Fibroblast of lung (primary cell): Measurements from ENCODE around the gene CFAP77. TPM values are rescaled to one million over a fixed set of nuclear protein-coding genes. Genes with fewer than 3 reads are reported as not detected.

Experiments used
- DNase-seq, 2 donors: peaks; one replicate each; pipeline versions ENCODE4 v3.0.0 to v3.0.0-alpha.2; 2010; ENCODE audit warnings: low read depth in 2 of 2
- H2AFZ ChIP-seq: 2 replicates; pipeline ENCODE4 v1.5.1; 2012; ENCODE audit warnings: low read length, control low read depth, inconsistent platforms
- H3K27ac ChIP-seq: 2 replicates; pipeline ENCODE4 v1.5.1; 2011; ENCODE audit warnings: low read length, control low read depth; ENCODE audit not compliant: insufficient read depth
- H3K27me3 ChIP-seq: 2 replicates; pipeline ENCODE4 v1.5.1; 2011; ENCODE audit warnings: mild to moderate bottlenecking, low read length; ENCODE audit not compliant: control insufficient read depth, insufficient read depth
- H3K36me3 ChIP-seq: 2 replicates; pipeline ENCODE4 v1.5.1; 2011; ENCODE audit warnings: low read length; ENCODE audit not compliant: control insufficient read depth, insufficient read depth
- H3K4me1 ChIP-seq: 2 replicates; pipeline ENCODE4 v1.5.1; 2011; ENCODE audit warnings: low read length; ENCODE audit not compliant: control insufficient read depth, insufficient read depth; ENCODE audit errors: extremely low read depth
- H3K4me2 ChIP-seq: 2 replicates; pipeline ENCODE4 v1.5.1; 2011; ENCODE audit warnings: low read length, control low read depth; ENCODE audit not compliant: insufficient read depth; ENCODE audit errors: extremely low read depth
- H3K4me3 ChIP-seq, 4 experiments: fragments of 200-600 bp in 1 of 4; sonication (generic) in 1 of 4; replicated peaks in 1 of 4; 2 replicates each; pipeline ENCODE4 v1.5.1; 2011 to 2016; ENCODE audit warnings: low read length in 4 of 4, low read depth in 3 of 4, mild to moderate bottlenecking in 3 of 4, control low read depth in 2 of 4, inconsistent platforms in 1 of 4, mixed read lengths in 1 of 4; ENCODE audit not compliant: insufficient read depth in 1 of 4; ENCODE audit errors: control extremely low read depth in 1 of 4
- H3K79me2 ChIP-seq: 2 replicates; pipeline ENCODE4 v1.5.1; 2012; ENCODE audit warnings: mild to moderate bottlenecking, low read length, inconsistent platforms; ENCODE audit not compliant: control insufficient read depth, insufficient read depth
- H3K9ac ChIP-seq: 2 replicates; pipeline ENCODE4 v1.5.1; 2011; ENCODE audit warnings: mild to moderate bottlenecking, low read length, control low read depth; ENCODE audit not compliant: insufficient read depth
- H3K9me3 ChIP-seq: 2 replicates; pipeline ENCODE4 v1.5.1; 2012; ENCODE audit warnings: low read depth, low read length; ENCODE audit not compliant: control insufficient read depth, insufficient read depth
- H4K20me1 ChIP-seq: 2 replicates; pipeline ENCODE4 v1.5.1; 2011; ENCODE audit warnings: low read length; ENCODE audit not compliant: control insufficient read depth, insufficient read depth; ENCODE audit errors: extremely low read depth
- EZH2 ChIP-seq: IDR thresholded peaks from 2 replicates; pipeline ENCODE4 v1.5.1; 2012; ENCODE audit warnings: low read length, control low read depth, mild to moderate bottlenecking; ENCODE audit errors: missing control alignments
- polyA plus RNA-seq, 2 donors: library from polyadenylated mRNA; depleted of rRNA in 1 of 2; stranded (reverse) in 1 of 2; unstranded in 1 of 2; fragments of >200 nt; gene quantifications; 2 replicates each; pipeline ENCODE4 v1.2.1, GENCODE V29; 2011 to 2012; ENCODE audit warnings: missing spikeins in 1 of 2
- total RNA-seq: library from RNA; depleted of rRNA; stranded (reverse); fragments of >200 nt; gene quantifications from 2 replicates; pipeline ENCODE4 v1.2.1, GENCODE V29; 2014
- TF ChIP-seq, protein P1 (sequence below), 2 donors: IDR thresholded peaks in 1 of 2; conservative IDR thresholded peaks in 1 of 2; 1 replicate in 1 of 2; 2 replicates in 1 of 2; pipeline ENCODE4 v1.5.1; 2011 to 2012; ENCODE audit warnings: low read length in 2 of 2, control low read depth in 1 of 2, inconsistent platforms in 1 of 2, low read depth in 1 of 2, mild to moderate bottlenecking in 1 of 2

CFAP77 gene
- total and polyA plus RNA-seq, 2 donors (not counting 1 experiment from before 2014, with no cell fraction given) = not detected

DNA sequence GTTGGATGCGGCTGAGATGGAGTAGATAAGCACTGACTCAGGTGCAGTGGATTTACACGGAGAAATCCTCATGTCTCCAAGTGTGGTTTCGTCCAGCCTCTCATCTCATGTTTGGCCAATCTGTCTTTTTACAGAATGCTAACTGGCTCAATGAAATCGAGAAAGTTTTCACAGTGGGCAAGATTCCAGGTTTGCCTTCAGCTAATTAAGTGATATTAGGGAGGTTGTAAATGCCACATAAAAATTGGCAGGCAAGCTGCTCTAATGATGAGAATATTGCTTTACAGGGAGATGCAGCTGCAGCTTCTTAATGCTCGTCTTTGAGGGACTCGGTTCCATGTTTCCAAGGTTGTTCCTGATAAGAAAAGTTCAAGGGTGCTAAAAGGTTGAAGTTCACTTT, 196.1 kb downstream of the CFAP77 start:
- H2AFZ ChIP-seq = no peak overlapping the region
- H3K27ac ChIP-seq = no peak overlapping the region
- TF ChIP-seq EZH2 = no peak
- TF ChIP-seq, protein P1, sequence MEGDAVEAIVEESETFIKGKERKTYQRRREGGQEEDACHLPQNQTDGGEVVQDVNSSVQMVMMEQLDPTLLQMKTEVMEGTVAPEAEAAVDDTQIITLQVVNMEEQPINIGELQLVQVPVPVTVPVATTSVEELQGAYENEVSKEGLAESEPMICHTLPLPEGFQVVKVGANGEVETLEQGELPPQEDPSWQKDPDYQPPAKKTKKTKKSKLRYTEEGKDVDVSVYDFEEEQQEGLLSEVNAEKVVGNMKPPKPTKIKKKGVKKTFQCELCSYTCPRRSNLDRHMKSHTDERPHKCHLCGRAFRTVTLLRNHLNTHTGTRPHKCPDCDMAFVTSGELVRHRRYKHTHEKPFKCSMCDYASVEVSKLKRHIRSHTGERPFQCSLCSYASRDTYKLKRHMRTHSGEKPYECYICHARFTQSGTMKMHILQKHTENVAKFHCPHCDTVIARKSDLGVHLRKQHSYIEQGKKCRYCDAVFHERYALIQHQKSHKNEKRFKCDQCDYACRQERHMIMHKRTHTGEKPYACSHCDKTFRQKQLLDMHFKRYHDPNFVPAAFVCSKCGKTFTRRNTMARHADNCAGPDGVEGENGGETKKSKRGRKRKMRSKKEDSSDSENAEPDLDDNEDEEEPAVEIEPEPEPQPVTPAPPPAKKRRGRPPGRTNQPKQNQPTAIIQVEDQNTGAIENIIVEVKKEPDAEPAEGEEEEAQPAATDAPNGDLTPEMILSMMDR (conservative IDR thresholded peaks at IDR 0.05 in 1 of 2, IDR thresholded peaks at IDR 0.05 in 1 of 2; ENCODE audit: low read depth in 1 of 2, low read length in 2 of 2) = no peak
- H3K27me3 ChIP-seq = no peaks in the 10 kb centered on the region
- peaks cover 6% of the 10 kb centered on the region for H3K36me3 ChIP-seq
- H3K4me2 ChIP-seq = no peak overlapping the region
- H3K79me2 ChIP-seq = no peaks in the 10 kb centered on the region
- H4K20me1 ChIP-seq = no peaks in the 10 kb centered on the region
- no peaks in the 10 kb centered on the region for H3K9me3 ChIP-seq
- no peak for DNase-seq
- no peak overlapping the region for H3K9ac ChIP-seq
- H3K4me1 ChIP-seq = peaks cover 3% of the 10 kb centered on the region
- no peak overlapping the region for H3K4me3 ChIP-seq

DNA sequence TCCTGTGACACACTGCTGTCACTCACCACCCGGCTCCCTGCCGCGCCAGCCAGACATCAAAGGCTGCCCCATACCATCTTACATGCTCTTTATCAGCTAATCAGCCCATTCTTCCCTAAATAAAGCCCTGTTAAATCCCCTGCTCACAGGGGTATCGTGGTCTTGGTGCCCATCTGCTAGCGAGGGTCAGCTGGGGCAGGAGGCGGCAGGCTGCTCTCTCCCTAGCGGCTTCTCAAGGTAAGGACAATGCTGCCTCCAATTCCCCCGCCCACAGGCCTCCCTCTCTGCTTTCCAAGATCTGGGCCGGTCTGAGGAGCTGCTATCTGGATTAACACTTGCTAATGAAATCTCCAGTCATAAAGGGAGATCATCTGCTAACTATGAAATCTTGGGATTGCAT, 199.2 kb downstream of the CFAP77 start:
- no peak for DNase-seq
- Histone ChIP-seq H3K4me1 (peaks cover 3% of the 10 kb centered on the region), H2AFZ (no peak overlapping the region), H3K27me3 (no peaks in the 10 kb centered on the region), H3K36me3 (peaks cover 8% of the 10 kb centered on the region), H3K4me2 (no peak overlapping the region), H3K27ac (no peak overlapping the region), H3K9me3 (no peaks in the 10 kb centered on the region), H3K9ac (no peak overlapping the region), H3K4me3 (no peak overlapping the region), H3K79me2 (no peaks in the 10 kb centered on the region), H4K20me1 (no peaks in the 10 kb centered on the region)
- TF ChIP-seq, protein P1 (conservative IDR thresholded peaks at IDR 0.05 in 1 of 2, IDR thresholded peaks at IDR 0.05 in 1 of 2; ENCODE audit: low read depth in 1 of 2, low read length in 2 of 2) = no peak
- TF ChIP-seq EZH2 = no peak

DNA sequence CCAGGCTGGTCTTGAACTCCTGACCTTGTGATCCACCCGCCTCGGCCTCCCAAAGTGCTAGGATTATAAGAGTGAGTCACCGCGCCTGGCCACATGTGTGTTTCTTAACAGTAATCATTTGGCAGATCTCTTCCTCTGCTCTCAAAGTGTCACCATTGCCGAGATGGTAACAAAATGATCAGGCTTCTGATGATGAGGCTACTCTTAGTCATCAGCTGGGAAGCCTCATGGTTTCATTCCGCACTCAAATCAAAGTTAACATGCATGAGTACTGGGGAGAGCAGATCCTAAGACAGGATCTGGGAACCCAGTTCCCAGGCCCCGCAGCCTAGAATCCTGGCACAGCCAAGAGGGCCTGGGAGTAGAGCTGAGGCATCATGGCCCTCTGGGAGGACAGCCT, 199.8 kb downstream of the CFAP77 start:
- no peak overlapping the region for H3K4me3 ChIP-seq
- H3K4me1 ChIP-seq = peaks cover 3% of the 10 kb centered on the region
- H3K27me3 ChIP-seq = no peaks in the 10 kb centered on the region
- no peak for TF ChIP-seq EZH2
- TF ChIP-seq, protein P1 (conservative IDR thresholded peaks at IDR 0.05 in 1 of 2, IDR thresholded peaks at IDR 0.05 in 1 of 2; ENCODE audit: low read depth in 1 of 2, low read length in 2 of 2) = no peak
- H3K9me3 ChIP-seq = no peaks in the 10 kb centered on the region
- H3K4me2 ChIP-seq = no peak overlapping the region
- no peaks in the 10 kb centered on the region for H3K79me2 ChIP-seq
- H4K20me1 ChIP-seq = no peaks in the 10 kb centered on the region
- no peak overlapping the region for H3K9ac ChIP-seq
- H3K36me3 ChIP-seq = peaks cover 8% of the 10 kb centered on the region
- DNase-seq = peak; percentile 88 to 96
- no peak overlapping the region for H3K27ac ChIP-seq
- no peak overlapping the region for H2AFZ ChIP-seq
